CD14-positive monocyte (primary cell): ENCODE measurements around the gene N4BP2. TPM values are rescaled to one million over a fixed set of nuclear protein-coding genes. Genes with fewer than 3 reads are reported as not detected.

Source experiments
- DNase-seq, 3 donors: peaks; one replicate each; pipeline ENCODE4 v3.0.0-alpha.2; 2011 to 2022
- H2AFZ ChIP-seq: 2 replicates; pipeline ENCODE4 v1.6.0; 2012; ENCODE audit warnings: mild to moderate bottlenecking, low read depth, low read length, inconsistent platforms; ENCODE audit not compliant: insufficient read depth, poor library complexity, severe bottlenecking
- H3K27ac ChIP-seq, 2 donors: 1 replicate in 1 of 2; 2 replicates in 1 of 2; pipeline ENCODE4 v1.5.1; 2012 to 2013; ENCODE audit warnings: low read length in 2 of 2, control low read depth in 1 of 2, inconsistent platforms in 1 of 2, low read depth in 1 of 2, mild to moderate bottlenecking in 1 of 2
- H3K27me3 ChIP-seq, 2 donors: one replicate each; pipeline versions ENCODE4 v1.6.0 to v1.6.1; 2011 to 2013; ENCODE audit warnings: low read length in 2 of 2; ENCODE audit not compliant: control insufficient read depth in 2 of 2, insufficient read depth in 2 of 2
- H3K36me3 ChIP-seq, 2 donors: replicated peaks in 1 of 2; 1 replicate in 1 of 2; 2 replicates in 1 of 2; pipeline versions ENCODE4 v1.5.1 to v1.6.1; 2012 to 2013; ENCODE audit warnings: low read length in 2 of 2, control low read depth in 1 of 2, inconsistent platforms in 1 of 2, mild to moderate bottlenecking in 1 of 2; ENCODE audit not compliant: insufficient read depth in 2 of 2, control insufficient read depth in 1 of 2
- H3K4me1 ChIP-seq, 2 donors: 1 replicate in 1 of 2; 2 replicates in 1 of 2; pipeline versions ENCODE4 v1.5.1 to v1.6.1; 2012 to 2013; ENCODE audit warnings: low read length in 2 of 2, control low read depth in 1 of 2, inconsistent platforms in 1 of 2, mild to moderate bottlenecking in 1 of 2, moderate library complexity in 1 of 2; ENCODE audit not compliant: insufficient read depth in 2 of 2, control insufficient read depth in 1 of 2
- H3K4me2 ChIP-seq: replicated peaks from 2 replicates; pipeline ENCODE3; 2012; ENCODE audit warnings: low read length, moderate library complexity, mild to moderate bottlenecking; ENCODE audit not compliant: poor library complexity, severe bottlenecking; ENCODE audit errors: extremely low read depth
- H3K4me3 ChIP-seq, 3 experiments: fragments of 200-600 bp in 1 of 3; sonication (generic) in 1 of 3; replicated peaks in 1 of 3; 1 replicate in 2 of 3; 2 replicates in 1 of 3; pipeline ENCODE4 v1.5.1; 2011 to 2013; ENCODE audit warnings: low read length in 3 of 3, mild to moderate bottlenecking in 3 of 3, control low read depth in 2 of 3, low read depth in 2 of 3, inconsistent platforms in 1 of 3, moderate library complexity in 1 of 3
- H3K79me2 ChIP-seq: 2 replicates; pipeline ENCODE4 v1.6.0; 2012; ENCODE audit warnings: mild to moderate bottlenecking, control low read depth, inconsistent platforms, low read length, moderate library complexity; ENCODE audit not compliant: insufficient read depth
- H3K9ac ChIP-seq: 2 replicates; pipeline ENCODE4 v1.6.0; 2017; ENCODE audit warnings: low read length, mild to moderate bottlenecking; ENCODE audit not compliant: insufficient read depth, poor library complexity, severe bottlenecking
- H3K9me3 ChIP-seq, 2 donors: replicated peaks in 1 of 2; 1 replicate in 1 of 2; 2 replicates in 1 of 2; pipeline versions ENCODE4 v1.5.1 to v1.6.1; 2012 to 2013; ENCODE audit warnings: low read length in 2 of 2, control low read depth in 1 of 2; ENCODE audit not compliant: control insufficient read depth in 1 of 2, insufficient read depth in 1 of 2
- H4K20me1 ChIP-seq: 2 replicates; pipeline ENCODE4 v1.6.0; 2012; ENCODE audit warnings: mild to moderate bottlenecking, low read length, control low read depth, moderate library complexity; ENCODE audit not compliant: insufficient read depth
- H3K27ac Mint-ChIP-seq, 7 donors: one replicate each; pipeline ENCODE4 v1.8.0; 2020; ENCODE audit warnings: mild to moderate bottlenecking in 7 of 7, mixed read lengths in 7 of 7, moderate library complexity in 6 of 7, inconsistent platforms in 2 of 7
- H3K27me3 Mint-ChIP-seq, 3 donors: one replicate each; pipeline ENCODE4 v1.8.0; 2021 to 2022; ENCODE audit warnings: low read depth in 3 of 3, mild to moderate bottlenecking in 3 of 3, mixed read lengths in 3 of 3, moderate library complexity in 3 of 3, inconsistent platforms in 1 of 3
- H3K36me3 Mint-ChIP-seq, 2 donors: one replicate each; pipeline ENCODE4 v1.8.0; 2020; ENCODE audit warnings: mixed read lengths in 2 of 2, inconsistent platforms in 1 of 2, mild to moderate bottlenecking in 1 of 2
- H3K4me1 Mint-ChIP-seq: one replicate; pipeline ENCODE4 v1.8.0; 2020; ENCODE audit warnings: mild to moderate bottlenecking, mixed read lengths
- H3K4me3 Mint-ChIP-seq, 2 donors: one replicate each; pipeline ENCODE4 v1.8.0; 2020; ENCODE audit warnings: mild to moderate bottlenecking in 2 of 2, mixed read lengths in 2 of 2, moderate library complexity in 1 of 2
- H3K9me3 Mint-ChIP-seq, 7 donors: one replicate each; pipeline ENCODE4 v1.8.0; 2020 to 2022; ENCODE audit warnings: mixed read lengths in 7 of 7, mild to moderate bottlenecking in 6 of 7, moderate library complexity in 6 of 7, inconsistent platforms in 2 of 7
- CTCF ChIP-seq: fragments of 200-600 bp; IDR thresholded peaks from one replicate; pipeline ENCODE4 v1.8.0; 2022; ENCODE audit warnings: antibody characterized with exemption, mild to moderate bottlenecking
- WGBS: methylation state at CpG from one replicate; pipeline ENCODE4 v1.1.5; 2013; ENCODE audit warnings: missing lambda C conversion rate; ENCODE audit not compliant: insufficient coverage; 5-methylcytosine and 5-hydroxymethylcytosine counted together
- intact Hi-C, 2 donors: fragments of 100-400 bp; cut with micrococcal nuclease; formaldehyde crosslinking; loops; one replicate each; pipeline versions ENCODE4 v1.15.0 to v1.15.1; 2023
- polyA plus RNA-seq, 3 donors: library from polyadenylated mRNA; depleted of rRNA in 1 of 3; unstranded in 2 of 3; stranded (reverse) in 1 of 3; fragments of 300-500 nt in 2 of 3; fragments of >200 nt in 1 of 3; fragmentation: Illumina TruSeq in 2 of 3; gene quantifications; 1 replicate in 2 of 3; 2 replicates in 1 of 3; pipeline ENCODE4 v1.2.3, GENCODE V29; 2012 to 2021

Gene N4BP2
- polyA plus RNA-seq, 3 donors, result 3.1 to 8.3 (median 4.8) TPM

DNA sequence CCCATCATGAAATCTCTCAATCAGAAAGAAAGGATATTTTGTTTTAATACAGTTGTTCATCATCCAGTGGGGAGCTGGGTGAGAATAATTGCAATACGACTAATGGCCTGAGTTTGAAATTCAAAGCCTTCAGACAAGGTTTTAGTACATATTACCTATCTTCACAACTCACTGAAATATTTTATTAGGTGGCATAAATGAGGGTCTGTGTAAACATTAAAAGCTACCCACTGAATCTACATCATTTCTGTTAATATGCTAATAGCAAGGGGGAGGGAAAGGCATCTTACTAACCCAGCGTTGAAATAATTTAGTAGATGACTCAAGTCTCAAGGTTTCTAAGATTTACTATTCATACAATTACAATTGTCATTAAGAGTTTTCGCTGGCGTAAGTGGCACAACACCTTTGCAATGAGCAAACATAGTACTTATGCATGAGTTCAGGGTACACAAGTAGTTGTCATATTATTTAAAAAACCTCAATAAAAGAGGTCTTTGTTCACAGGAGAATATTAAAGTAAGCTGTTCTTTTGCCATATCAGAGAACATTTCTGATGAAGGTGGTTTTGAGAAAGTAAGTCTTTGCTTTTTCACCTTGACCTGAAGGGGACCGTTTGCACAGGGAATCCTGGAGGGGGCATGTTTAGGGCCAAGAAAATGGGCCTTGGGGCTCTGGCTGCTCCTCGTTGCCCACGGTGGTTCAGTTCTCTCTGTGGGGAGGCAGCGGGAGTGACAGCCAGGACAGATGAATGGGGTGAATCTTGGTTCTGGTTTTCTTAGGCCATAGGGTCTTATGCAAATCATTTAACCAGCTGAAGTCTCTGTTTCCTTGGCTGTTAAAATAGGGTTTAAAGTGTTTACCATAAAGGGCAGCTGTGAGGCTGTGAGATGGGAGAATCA, 135.7 kb downstream of the N4BP2 start:
- H3K4me3 ChIP-seq, result no peak overlapping the region
- TF ChIP-seq CTCF, result no peak
- no peak overlapping the region for H3K27ac ChIP-seq
- H3K4me3 Mint-ChIP-seq, result no peak overlapping the region
- intact Hi-C loops, result no loop called here
- peaks cover 46% of the 10 kb centered on the region for H3K4me1 Mint-ChIP-seq
- no peaks in the 10 kb centered on the region for H4K20me1 ChIP-seq
- H3K27me3 ChIP-seq, result no peaks in the 10 kb centered on the region
- peak overlapping the region in 2 of 7 donors; percentile 13 to 59 for H3K27ac Mint-ChIP-seq
- no peaks in the 10 kb centered on the region for H3K79me2 ChIP-seq
- H3K9me3 ChIP-seq, result no peaks in the 10 kb centered on the region
- no peak overlapping the region for H3K9ac ChIP-seq
- 61% methylated on average over 4 of the region's 8 CpGs for WGBS
- DNase-seq, result no peak
- H3K36me3 ChIP-seq, result no peaks in the 10 kb centered on the region
- H3K9me3 Mint-ChIP-seq, result peaks cover 0 to 1% (median 0%) of the 10 kb centered on the region in 7 donors
- no peak overlapping the region for H3K4me2 ChIP-seq
- peak overlapping the region; percentile 36 for H2AFZ ChIP-seq
- H3K4me1 ChIP-seq, result peaks cover 14 to 27% of the 10 kb centered on the region in 2 donors
- H3K36me3 Mint-ChIP-seq, result peaks cover 0 to 3% of the 10 kb centered on the region in 2 donors
- H3K27me3 Mint-ChIP-seq, result peaks cover 3 to 11% (median 3%) of the 10 kb centered on the region in 3 donors

GRCh38 chr4:40193016-40193571, 136.4 kb downstream of the N4BP2 start:
- TF ChIP-seq CTCF, result no peak
- H3K9me3 Mint-ChIP-seq, result peaks cover 0 to 1% (median 0%) of the 10 kb centered on the region in 7 donors
- no peaks in the 10 kb centered on the region for H3K9me3 ChIP-seq
- intact Hi-C loops, result no loop called here
- H3K4me1 Mint-ChIP-seq, result peaks cover 54% of the 10 kb centered on the region
- peak overlapping the region in 1 of 2 donors; percentile 28 for H3K4me3 Mint-ChIP-seq
- H3K27me3 Mint-ChIP-seq, result peaks cover 3 to 11% (median 3%) of the 10 kb centered on the region in 3 donors
- H2AFZ ChIP-seq, result peak overlapping the region; percentile 36
- DNase-seq, result no peak
- H3K36me3 ChIP-seq, result no peaks in the 10 kb centered on the region
- H3K9ac ChIP-seq, result no peak overlapping the region
- no peak overlapping the region for H3K4me2 ChIP-seq
- no peak overlapping the region for H3K27ac ChIP-seq
- H3K27me3 ChIP-seq, result no peaks in the 10 kb centered on the region
- WGBS, result 44% methylated on average over 3 of the region's 11 CpGs
- peak overlapping the region in 3 of 7 donors; percentile 13 to 84 (median 32) for H3K27ac Mint-ChIP-seq
- H3K4me3 ChIP-seq, result no peak overlapping the region
- peaks cover 1% of the 10 kb centered on the region for H3K79me2 ChIP-seq
- peaks cover 0 to 3% of the 10 kb centered on the region in 2 donors for H3K36me3 Mint-ChIP-seq
- no peaks in the 10 kb centered on the region for H4K20me1 ChIP-seq
- H3K4me1 ChIP-seq, result peaks cover 20 to 34% of the 10 kb centered on the region in 2 donors
